ENCODE results near the gene PSMB2. TPM values are rescaled to one million over a fixed set of nuclear protein-coding genes. Genes with fewer than 3 reads are reported as not detected.

PSMB2 gene
- total and polyA plus RNA-seq, 2 donors from 2014 or later: 44.1 to 78.0 TPM

GRCh38 chr1:35570589-35571137 lies 70.7 kb downstream of the PSMB2 start:
- Histone ChIP-seq H3K9ac (ENCODE audit: low read length in 3 of 3) (no peak overlapping the region), H3K36me3 (ENCODE audit: control insufficient read depth in 2 of 3, insufficient read depth in 3 of 3, low read length in 3 of 3) (peaks cover 0 to 3% (median 0%) of the 10 kb centered on the region in 3 donors), H3K4me3 (ENCODE audit: low read length in 3 of 3) (no peak overlapping the region), H3K27ac (ENCODE audit: low read depth in 2 of 2, low read length in 2 of 2) (no peak overlapping the region), H3K27me3 (ENCODE audit: control insufficient read depth, insufficient read depth, low read length) (peaks cover 23% of the 10 kb centered on the region), H3K4me1 (ENCODE audit: control insufficient read depth in 2 of 3, insufficient read depth in 2 of 3, low read depth in 1 of 3, low read length in 3 of 3) (peaks cover 0 to 6% (median 0%) of the 10 kb centered on the region in 3 donors), H3K9me3 (ENCODE audit: control insufficient read depth in 2 of 3, insufficient read depth in 1 of 3, low read length in 3 of 3) (no peaks in the 10 kb centered on the region)
- DNase-seq (no peak), FAIRE-seq (no peak)
- intact Hi-C loops (cut with DNase I): loop anchor here (5.0 kb wide), 1 partner anchor 147 kb away; the partner anchor contains the start of gene C1orf216
- TF ChIP-seq CTCF (IDR thresholded peaks at IDR 0.05; ENCODE audit: borderline replicate concordance, extremely low read depth, insufficient read depth): no peak

GRCh38 chr1:35569936-35570335 lies 71.4 kb downstream of the PSMB2 start:
- Histone ChIP-seq H3K9me3 (ENCODE audit: control insufficient read depth in 2 of 3, insufficient read depth in 1 of 3, low read length in 3 of 3) (no peaks in the 10 kb centered on the region), H3K27ac (ENCODE audit: low read depth in 2 of 2, low read length in 2 of 2) (no peak overlapping the region), H3K4me1 (ENCODE audit: control insufficient read depth in 2 of 3, insufficient read depth in 2 of 3, low read depth in 1 of 3, low read length in 3 of 3) (peaks cover 0 to 6% (median 0%) of the 10 kb centered on the region in 3 donors), H3K4me3 (ENCODE audit: low read length in 3 of 3) (no peak overlapping the region), H3K9ac (ENCODE audit: low read length in 3 of 3) (no peak overlapping the region), H3K27me3 (ENCODE audit: control insufficient read depth, insufficient read depth, low read length) (peaks cover 23% of the 10 kb centered on the region), H3K36me3 (ENCODE audit: control insufficient read depth in 2 of 3, insufficient read depth in 3 of 3, low read length in 3 of 3) (peaks cover 0 to 3% (median 0%) of the 10 kb centered on the region in 3 donors)
- intact Hi-C loops (cut with DNase I): loop anchor here (5.0 kb wide), 1 partner anchor 147 kb away; the partner anchor contains the start of gene C1orf216
- TF ChIP-seq CTCF (IDR thresholded peaks at IDR 0.05; ENCODE audit: borderline replicate concordance, extremely low read depth, insufficient read depth): no peak
- DNase-seq (no peak), FAIRE-seq (no peak)

GRCh38 chr1:35568975-35569395 lies 72.3 kb downstream of the PSMB2 start:
- Histone ChIP-seq H3K9me3 (ENCODE audit: control insufficient read depth in 2 of 3, insufficient read depth in 1 of 3, low read length in 3 of 3) (no peaks in the 10 kb centered on the region), H3K36me3 (ENCODE audit: control insufficient read depth in 2 of 3, insufficient read depth in 3 of 3, low read length in 3 of 3) (peaks cover 0 to 3% (median under 1%) of the 10 kb centered on the region in 3 donors), H3K9ac (ENCODE audit: low read length in 3 of 3) (no peak overlapping the region), H3K27ac (ENCODE audit: low read depth in 2 of 2, low read length in 2 of 2) (no peak overlapping the region), H3K27me3 (ENCODE audit: control insufficient read depth, insufficient read depth, low read length) (peaks cover 20% of the 10 kb centered on the region), H3K4me3 (ENCODE audit: low read length in 3 of 3) (no peak overlapping the region), H3K4me1 (ENCODE audit: control insufficient read depth in 2 of 3, insufficient read depth in 2 of 3, low read depth in 1 of 3, low read length in 3 of 3) (peaks cover 0 to 6% (median 0%) of the 10 kb centered on the region in 3 donors)
- peak; percentile 89 for TF ChIP-seq CTCF (IDR thresholded peaks at IDR 0.05; ENCODE audit: borderline replicate concordance, extremely low read depth, insufficient read depth)
- intact Hi-C loops (cut with DNase I): no loop called here
- FAIRE-seq (no peak), DNase-seq (peak in 4 of 5 donors; percentile 77 to 87 (median 80))
